CD4-positive, alpha-beta memory T cell (primary cell): ENCODE data around the gene MYO18A. TPM values are rescaled to one million over a fixed set of nuclear protein-coding genes. Genes with fewer than 3 reads are reported as not detected.
A peak's percentile ranks its signal among the peaks of the same experiment; 100 is the strongest.
"Not testable (repeated sequence)": the region's sequence is repeated elsewhere in the genome, so short reads cannot be mapped to it uniquely, and the experiment has no call there.

Experiments
- CTCF ChIA-PET: fragments of 350-600 bp; sonication (Branson Sonifier 250); formaldehyde crosslinking; loops from one replicate; lab custom pipeline; 2021; ENCODE audit warnings: inconsistent platforms; ENCODE audit not compliant: partially characterized antibody; lab: Charles Lee
- POLR2A ChIA-PET: fragments of 350-600 bp; sonication (Branson Sonifier 250); formaldehyde crosslinking; loops from one replicate; lab custom pipeline; 2021; ENCODE audit not compliant: partially characterized antibody; lab: Charles Lee
- DNase-seq, 5 donors: peaks; one replicate each; pipeline versions ENCODE4 v3.0.0 to v3.0.0-alpha.2; 2020 to 2022; ENCODE audit warnings: mixed read lengths in 1 of 5
- H3K27ac ChIP-seq: one replicate; pipeline ENCODE4 v1.7.0; 2013; ENCODE audit warnings: low read depth, low read length
- H3K27me3 ChIP-seq: 2 replicates; pipeline ENCODE4 v1.7.0; 2013; ENCODE audit warnings: mild to moderate bottlenecking, low read length, moderate library complexity; ENCODE audit not compliant: insufficient read depth
- H3K36me3 ChIP-seq: 2 replicates; pipeline ENCODE4 v1.7.0; 2013; ENCODE audit warnings: mild to moderate bottlenecking, low read length, moderate library complexity; ENCODE audit not compliant: insufficient read depth
- H3K4me1 ChIP-seq: 2 replicates; pipeline ENCODE4 v1.7.0; 2013; ENCODE audit warnings: mild to moderate bottlenecking, low read length, moderate library complexity; ENCODE audit not compliant: insufficient read depth
- H3K4me3 ChIP-seq, 2 donors: one replicate each; pipeline ENCODE4 v1.7.0; 2013; ENCODE audit warnings: low read length in 2 of 2, mild to moderate bottlenecking in 1 of 2
- H3K9me3 ChIP-seq, 2 donors: one replicate each; pipeline ENCODE4 v1.7.0; 2013; ENCODE audit warnings: low read length in 2 of 2, control low read depth in 1 of 2; ENCODE audit not compliant: control insufficient read depth in 1 of 2
- H3K27ac Mint-ChIP-seq, 7 donors: one replicate each; pipeline ENCODE4 v1.8.0; 2020 to 2021; ENCODE audit warnings: mixed read lengths in 7 of 7, mild to moderate bottlenecking in 6 of 7, inconsistent platforms in 3 of 7, moderate library complexity in 3 of 7
- H3K27me3 Mint-ChIP-seq, 2 donors: one replicate each; pipeline ENCODE4 v1.8.0; 2020 to 2021; ENCODE audit warnings: mixed read lengths in 2 of 2
- H3K36me3 Mint-ChIP-seq, 2 donors: one replicate each; pipeline ENCODE4 v1.8.0; 2020 to 2021; ENCODE audit warnings: mixed read lengths in 2 of 2, inconsistent platforms in 1 of 2, mild to moderate bottlenecking in 1 of 2
- H3K4me1 Mint-ChIP-seq, 4 donors: one replicate each; pipeline ENCODE4 v1.8.0; 2020 to 2021; ENCODE audit warnings: mixed read lengths in 4 of 4, mild to moderate bottlenecking in 1 of 4
- H3K4me3 Mint-ChIP-seq, 8 donors: one replicate each; pipeline ENCODE4 v1.8.0; 2020 to 2021; ENCODE audit warnings: mixed read lengths in 8 of 8, mild to moderate bottlenecking in 7 of 8, moderate library complexity in 6 of 8, inconsistent platforms in 3 of 8
- H3K9me3 Mint-ChIP-seq, 8 donors: one replicate each; pipeline ENCODE4 v1.8.0; 2020 to 2021; ENCODE audit warnings: mixed read lengths in 8 of 8, mild to moderate bottlenecking in 5 of 8, inconsistent platforms in 3 of 8, moderate library complexity in 1 of 8
- intact Hi-C: fragments of 100-400 bp; cut with micrococcal nuclease; formaldehyde crosslinking; loops from one replicate; pipeline ENCODE4 v1.15.1; 2023
- polyA plus RNA-seq, 2 donors: library from polyadenylated mRNA; unstranded; fragments of 300-500 nt; fragmentation: Illumina TruSeq; gene quantifications; one replicate each; pipeline ENCODE4 v1.2.3, GENCODE V29; 2021
- total RNA-seq, 2 experiments: library from RNA; stranded (reverse); gene quantifications; one replicate each; pipeline ENCODE4 v1.2.3, GENCODE V29; 2021

MYO18A gene, protein sequence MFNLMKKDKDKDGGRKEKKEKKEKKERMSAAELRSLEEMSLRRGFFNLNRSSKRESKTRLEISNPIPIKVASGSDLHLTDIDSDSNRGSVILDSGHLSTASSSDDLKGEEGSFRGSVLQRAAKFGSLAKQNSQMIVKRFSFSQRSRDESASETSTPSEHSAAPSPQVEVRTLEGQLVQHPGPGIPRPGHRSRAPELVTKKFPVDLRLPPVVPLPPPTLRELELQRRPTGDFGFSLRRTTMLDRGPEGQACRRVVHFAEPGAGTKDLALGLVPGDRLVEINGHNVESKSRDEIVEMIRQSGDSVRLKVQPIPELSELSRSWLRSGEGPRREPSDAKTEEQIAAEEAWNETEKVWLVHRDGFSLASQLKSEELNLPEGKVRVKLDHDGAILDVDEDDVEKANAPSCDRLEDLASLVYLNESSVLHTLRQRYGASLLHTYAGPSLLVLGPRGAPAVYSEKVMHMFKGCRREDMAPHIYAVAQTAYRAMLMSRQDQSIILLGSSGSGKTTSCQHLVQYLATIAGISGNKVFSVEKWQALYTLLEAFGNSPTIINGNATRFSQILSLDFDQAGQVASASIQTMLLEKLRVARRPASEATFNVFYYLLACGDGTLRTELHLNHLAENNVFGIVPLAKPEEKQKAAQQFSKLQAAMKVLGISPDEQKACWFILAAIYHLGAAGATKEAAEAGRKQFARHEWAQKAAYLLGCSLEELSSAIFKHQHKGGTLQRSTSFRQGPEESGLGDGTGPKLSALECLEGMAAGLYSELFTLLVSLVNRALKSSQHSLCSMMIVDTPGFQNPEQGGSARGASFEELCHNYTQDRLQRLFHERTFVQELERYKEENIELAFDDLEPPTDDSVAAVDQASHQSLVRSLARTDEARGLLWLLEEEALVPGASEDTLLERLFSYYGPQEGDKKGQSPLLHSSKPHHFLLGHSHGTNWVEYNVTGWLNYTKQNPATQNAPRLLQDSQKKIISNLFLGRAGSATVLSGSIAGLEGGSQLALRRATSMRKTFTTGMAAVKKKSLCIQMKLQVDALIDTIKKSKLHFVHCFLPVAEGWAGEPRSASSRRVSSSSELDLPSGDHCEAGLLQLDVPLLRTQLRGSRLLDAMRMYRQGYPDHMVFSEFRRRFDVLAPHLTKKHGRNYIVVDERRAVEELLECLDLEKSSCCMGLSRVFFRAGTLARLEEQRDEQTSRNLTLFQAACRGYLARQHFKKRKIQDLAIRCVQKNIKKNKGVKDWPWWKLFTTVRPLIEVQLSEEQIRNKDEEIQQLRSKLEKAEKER (N-terminal part only)
- 100 to 1,000 TPM; 134 to 136 TPM for total RNA-seq
- 10 to 100 TPM in 1 of 2 donors, 1 to 10 TPM in 1; 6.0 to 44.9 TPM for polyA plus RNA-seq

DNA sequence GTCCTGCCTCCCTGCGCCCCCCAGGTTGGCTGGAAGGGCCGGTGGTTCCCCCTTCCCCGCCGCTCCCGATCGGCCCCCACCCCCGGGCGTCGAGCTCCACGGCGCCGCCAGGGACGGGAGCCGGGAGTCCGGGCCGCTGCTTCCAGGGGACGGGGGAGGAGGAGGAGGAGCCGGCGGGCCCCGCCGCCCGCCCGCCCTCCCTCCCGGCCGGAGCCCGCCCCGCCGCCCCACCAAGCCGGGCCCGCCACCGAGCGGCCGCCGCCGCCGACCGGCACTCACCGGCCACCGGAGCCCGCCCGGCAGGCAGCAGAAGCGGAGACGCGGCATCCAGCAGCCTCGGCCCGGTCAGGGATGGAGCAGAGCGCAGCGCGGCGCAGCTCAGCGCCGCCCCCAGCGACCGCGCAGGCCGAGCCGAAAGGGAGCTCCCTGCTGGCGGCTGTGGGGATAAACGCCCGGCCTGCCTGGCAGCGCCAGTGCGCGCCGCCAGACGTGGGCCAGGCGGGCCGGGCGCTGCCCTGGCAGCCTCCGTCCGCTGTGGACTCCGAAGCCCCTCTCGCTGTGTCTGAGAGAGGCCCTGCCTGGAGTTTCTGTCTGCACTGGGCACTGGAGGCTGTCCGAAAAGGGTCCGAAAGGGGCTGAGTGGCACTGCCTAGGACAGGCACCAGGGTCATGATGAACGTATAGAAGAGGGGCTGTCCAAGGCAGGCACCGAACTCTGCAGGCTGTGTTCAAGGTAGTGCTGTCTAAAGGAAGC lies at the start of gene MYO18A:
Gene MYO18A, minus strand, starts transcription at position 365 of the 754 bp plus-strand sequence. CDS start 13,458 bp downstream, outside the sequence.
- Histone ChIP-seq H3K4me3 (no peak within 1 kb of the TSS), H3K4me1 (peaks cover 22% of the 10 kb centered on the region), H3K36me3 (no peaks in the 10 kb centered on the region), H3K27ac (peak within 1 kb of the TSS; percentile 37), H3K27me3 (no peaks in the 10 kb centered on the region), H3K9me3 (no peaks in the 10 kb centered on the region)
- intact Hi-C loops: loop anchor here (1.0 kb wide), 3 partner anchors 31 to 56 kb away; no protein-coding TSS in a partner anchor
- peak; percentile 70 to 81 (median 73) for DNase-seq
- Mint-ChIP-seq H3K4me3 (peak within 1 kb of the TSS; percentile 59 to 71 (median 66)), H3K9me3 (peaks cover 0 to 3% (median 0%) of the 10 kb centered on the region in 8 donors), H3K4me1 (peaks cover 11 to 32% (median 20%) of the 10 kb centered on the region in 4 donors), H3K36me3 (no peaks in the 10 kb centered on the region), H3K27ac (peak within 1 kb of the TSS in 2 of 7 donors; percentile 46 to 79), H3K27me3 (no peaks in the 10 kb centered on the region)
- POLR2A ChIA-PET: interaction anchor here (0.7 to 5.3 kb wide), 8 partner anchors 25 to 113 kb away, joined by 3 to 70 read pairs (median 8); partner anchors contain the start of gene NUFIP2
- CTCF ChIA-PET: interaction anchor here (0.7 to 17.4 kb wide), 21 partner anchors 9 to 227 kb away, joined by 3 to 465 read pairs (median 7); no protein-coding TSS in a partner anchor

DNA sequence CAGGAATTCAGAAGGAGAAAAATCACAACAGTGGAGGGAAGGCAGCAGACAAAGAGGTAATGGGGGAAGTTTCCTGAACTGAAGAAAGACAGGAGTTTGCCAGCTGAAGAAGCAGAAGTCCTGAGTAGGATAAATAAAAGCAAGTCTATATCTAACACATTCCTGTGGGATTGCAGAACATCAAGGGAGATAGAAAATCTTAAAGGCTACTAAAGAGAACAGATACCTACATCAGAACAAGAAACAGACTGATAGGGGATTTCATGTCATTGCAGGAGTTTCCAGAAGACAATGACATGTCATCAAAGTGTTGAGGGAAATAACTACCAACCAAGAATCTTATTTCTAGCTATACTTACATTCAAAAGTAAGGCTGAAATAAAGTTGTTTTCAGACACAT lies 45.2 kb upstream of the MYO18A start:
- Mint-ChIP-seq H3K27me3 (no peaks in the 10 kb centered on the region), H3K9me3 (no peaks in the 10 kb centered on the region), H3K27ac (peak overlapping the region in 1 of 7 donors; percentile 8), H3K4me3 (peak overlapping the region in 1 of 8 donors; percentile 46), H3K36me3 (no peaks in the 10 kb centered on the region), H3K4me1 (peaks cover 0 to 2% (median 0%) of the 10 kb centered on the region in 4 donors)
- H3K4me1 ChIP-seq: no peaks in the 10 kb centered on the region
- intact Hi-C loops: no loop called here
- POLR2A ChIA-PET: no interaction called here
- no peak overlapping the region for H3K27ac ChIP-seq
- no peaks in the 10 kb centered on the region for H3K9me3 ChIP-seq
- no peaks in the 10 kb centered on the region for H3K27me3 ChIP-seq
- no peak for DNase-seq
- H3K4me3 ChIP-seq: no peak overlapping the region
- H3K36me3 ChIP-seq: no peaks in the 10 kb centered on the region
- CTCF ChIA-PET: interaction anchor here (0.7 to 11.8 kb wide), 4 partner anchors 69 to 584 kb away, joined by 3 to 277 read pairs (median 3); no protein-coding TSS in a partner anchor

DNA sequence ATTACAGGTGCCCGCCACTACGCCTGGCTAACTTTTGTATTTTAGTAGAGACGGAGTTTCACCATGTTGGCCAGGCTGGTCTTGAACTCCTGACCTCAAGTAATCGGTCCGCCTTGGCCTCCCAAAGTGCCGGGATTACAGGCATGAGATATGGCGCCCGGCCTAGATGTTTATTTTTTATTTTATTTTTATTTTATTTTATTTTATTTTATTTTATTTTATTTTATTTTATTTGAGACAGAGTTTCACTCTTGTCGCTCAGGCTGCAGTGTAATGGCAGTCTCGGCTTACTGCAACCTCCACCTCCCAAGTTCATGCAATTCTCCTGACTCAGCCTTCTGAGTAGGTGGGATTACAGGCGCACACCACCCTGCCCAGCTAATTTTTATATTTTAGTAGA lies 41.1 kb upstream of the MYO18A start:
- H3K36me3 Mint-ChIP-seq, H3K27me3 ChIP-seq, H3K36me3 ChIP-seq, H3K9me3 ChIP-seq, H3K27ac Mint-ChIP-seq, H3K27ac ChIP-seq, POLR2A ChIA-PET, H3K4me1 Mint-ChIP-seq, H3K4me3 ChIP-seq, H3K4me1 ChIP-seq, intact Hi-C loops, H3K27me3 Mint-ChIP-seq, DNase-seq, H3K4me3 Mint-ChIP-seq, H3K9me3 Mint-ChIP-seq: not testable (repeated sequence)
- CTCF ChIA-PET: interaction anchor here (1.0 to 11.8 kb wide), 6 partner anchors 12 to 103 kb away, joined by 3 to 277 read pairs (median 18); no protein-coding TSS in a partner anchor

DNA sequence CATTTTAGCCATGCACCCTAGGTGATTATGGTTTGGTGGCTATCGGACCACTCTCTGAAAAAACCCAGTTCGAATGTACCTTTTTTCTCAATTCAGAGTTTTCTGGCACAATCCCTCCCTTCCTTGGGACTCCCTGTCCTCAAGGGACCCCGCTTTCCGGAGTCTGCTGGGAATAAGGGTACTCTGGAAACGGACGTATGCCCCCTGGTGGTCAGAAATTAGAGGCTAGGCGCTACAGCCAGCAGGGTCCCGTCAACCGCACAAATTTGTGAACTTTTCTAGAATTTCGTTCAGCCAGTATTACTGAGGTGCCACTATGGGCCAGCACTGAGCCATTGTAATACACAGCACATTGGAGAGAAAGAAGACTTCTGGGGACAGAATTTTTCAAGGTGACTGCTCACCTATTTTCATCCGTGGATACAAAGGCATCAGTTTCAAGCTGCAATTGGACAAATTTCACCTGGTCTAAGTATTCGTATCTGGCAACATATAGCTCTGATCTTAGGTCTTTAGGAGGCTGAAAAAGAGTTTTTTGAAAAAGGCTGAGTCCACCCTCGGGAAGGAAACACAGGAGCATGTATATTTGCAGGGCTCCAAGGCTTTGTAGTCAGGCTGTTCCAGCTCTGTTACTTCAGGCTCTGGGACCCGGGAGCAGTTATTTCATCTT lies 39.3 kb upstream of the MYO18A start:
- CTCF ChIA-PET: interaction anchor here (0.7 to 11.8 kb wide), 23 partner anchors 8 to 254 kb away, joined by 3 to 277 read pairs (median 9); partner anchors contain the start of genes MYO18A and NUFIP2
- H3K27ac Mint-ChIP-seq: peak overlapping the region in 1 of 7 donors; percentile 8
- Histone ChIP-seq H3K4me1 (no peaks in the 10 kb centered on the region), H3K36me3 (no peaks in the 10 kb centered on the region), H3K9me3 (no peaks in the 10 kb centered on the region), H3K4me3 (no peak overlapping the region), H3K27me3 (no peaks in the 10 kb centered on the region), H3K27ac (no peak overlapping the region)
- POLR2A ChIA-PET: interaction anchor here (1.2 to 2.3 kb wide), 2 partner anchors 71 to 80 kb away, joined by 3 to 16 read pairs; no protein-coding TSS in a partner anchor
- H3K4me1 Mint-ChIP-seq: peaks cover 4 to 9% (median 7%) of the 10 kb centered on the region in 4 donors
- H3K27me3 Mint-ChIP-seq: peaks cover 0 to 2% of the 10 kb centered on the region in 2 donors
- H3K36me3 Mint-ChIP-seq: no peaks in the 10 kb centered on the region
- intact Hi-C loops: loop anchor here (1.0 kb wide), 1 partner anchor 70 kb away; no protein-coding TSS in a partner anchor
- no peaks in the 10 kb centered on the region for H3K9me3 Mint-ChIP-seq
- DNase-seq: peak; percentile 60 to 67 (median 64)
- H3K4me3 Mint-ChIP-seq: no peak overlapping the region

DNA sequence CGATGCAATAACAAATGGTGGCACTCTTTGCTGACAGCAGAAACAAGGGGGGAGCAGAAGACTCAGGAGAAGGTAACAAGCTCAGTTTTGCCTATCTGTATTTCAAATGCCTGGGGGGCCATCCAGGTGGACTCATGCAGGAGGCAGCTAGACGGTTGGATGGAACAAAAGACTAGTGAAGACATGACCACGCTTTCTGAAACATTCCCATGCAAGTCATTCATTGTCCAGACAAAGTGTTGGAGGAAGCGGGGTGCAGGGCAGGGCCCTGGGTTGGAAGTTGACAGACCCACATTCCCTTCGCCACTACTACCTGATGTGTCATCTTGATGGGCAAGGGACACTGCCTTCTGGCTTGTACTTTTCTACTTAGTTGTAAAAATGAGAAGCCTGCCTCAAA lies 36.7 kb upstream of the MYO18A start:
- Histone ChIP-seq H3K27ac (no peak overlapping the region), H3K9me3 (no peaks in the 10 kb centered on the region), H3K27me3 (no peaks in the 10 kb centered on the region), H3K4me3 (no peak overlapping the region), H3K4me1 (no peaks in the 10 kb centered on the region), H3K36me3 (no peaks in the 10 kb centered on the region)
- DNase-seq: no peak
- Mint-ChIP-seq H3K9me3 (no peaks in the 10 kb centered on the region), H3K27me3 (peaks cover 0 to 2% of the 10 kb centered on the region in 2 donors), H3K27ac (no peak overlapping the region), H3K36me3 (no peaks in the 10 kb centered on the region), H3K4me3 (no peak overlapping the region), H3K4me1 (peaks cover 4 to 9% (median 7%) of the 10 kb centered on the region in 4 donors)
- ChIA-PET CTCF (interaction anchor here (1.0 to 11.8 kb wide), 10 partner anchors 9 to 92 kb away, joined by 3 to 277 read pairs (median 4); partner anchors contain the start of gene MYO18A), POLR2A (interaction anchor here (1.8 to 2.1 kb wide), 2 partner anchors 68 to 71 kb away, joined by 4 to 6 read pairs; no protein-coding TSS in a partner anchor)
- intact Hi-C loops: no loop called here
